ENCODE measurements around the gene PRAMEF2. TPM values are rescaled to one million over a fixed set of nuclear protein-coding genes. Genes with fewer than 3 reads are reported as not detected.
"Not testable (repeated sequence)": the region's sequence is repeated elsewhere in the genome, so short reads cannot be mapped to it uniquely, and the experiment has no call there.

PRAMEF2 gene
- total and polyA plus RNA-seq, 2 donors (not counting 1 experiment from before 2014, with no cell fraction given) = not detected

GRCh38 chr1:12851779-12852178 is 5.1 kb upstream of the PRAMEF2 start:
- H3K27me3 ChIP-seq (ENCODE audit: control insufficient read depth, insufficient read depth, low read length) = no peaks in the 10 kb centered on the region
- no peak overlapping the region for H3K4me2 ChIP-seq (ENCODE audit: extremely low read depth, insufficient read depth, low read length)
- H3K79me2 ChIP-seq (ENCODE audit: control insufficient read depth, insufficient read depth, low read length) = no peaks in the 10 kb centered on the region
- H3K9ac ChIP-seq (ENCODE audit: insufficient read depth, low read length) = no peak overlapping the region
- no peaks in the 10 kb centered on the region for H3K9me3 ChIP-seq (ENCODE audit: control insufficient read depth, insufficient read depth, low read depth, low read length)
- no peaks in the 10 kb centered on the region for H3K4me1 ChIP-seq (ENCODE audit: control insufficient read depth, extremely low read depth, insufficient read depth, low read length)
- H3K36me3 ChIP-seq (ENCODE audit: control insufficient read depth, insufficient read depth, low read length) = no peaks in the 10 kb centered on the region
- H3K4me3 ChIP-seq (replicated peaks in 1 of 4; ENCODE audit: control extremely low read depth in 1 of 4, insufficient read depth in 1 of 4, low read depth in 3 of 4, low read length in 4 of 4) = no peak overlapping the region
- no peak overlapping the region for H3K27ac ChIP-seq (ENCODE audit: insufficient read depth, low read length)
- DNase-seq (ENCODE audit: low read depth in 2 of 2) = no peak
- no peak for TF ChIP-seq EZH2 (IDR thresholded peaks at IDR 0.05; ENCODE audit: low read length, missing control alignments)
- TF ChIP-seq, protein P1, sequence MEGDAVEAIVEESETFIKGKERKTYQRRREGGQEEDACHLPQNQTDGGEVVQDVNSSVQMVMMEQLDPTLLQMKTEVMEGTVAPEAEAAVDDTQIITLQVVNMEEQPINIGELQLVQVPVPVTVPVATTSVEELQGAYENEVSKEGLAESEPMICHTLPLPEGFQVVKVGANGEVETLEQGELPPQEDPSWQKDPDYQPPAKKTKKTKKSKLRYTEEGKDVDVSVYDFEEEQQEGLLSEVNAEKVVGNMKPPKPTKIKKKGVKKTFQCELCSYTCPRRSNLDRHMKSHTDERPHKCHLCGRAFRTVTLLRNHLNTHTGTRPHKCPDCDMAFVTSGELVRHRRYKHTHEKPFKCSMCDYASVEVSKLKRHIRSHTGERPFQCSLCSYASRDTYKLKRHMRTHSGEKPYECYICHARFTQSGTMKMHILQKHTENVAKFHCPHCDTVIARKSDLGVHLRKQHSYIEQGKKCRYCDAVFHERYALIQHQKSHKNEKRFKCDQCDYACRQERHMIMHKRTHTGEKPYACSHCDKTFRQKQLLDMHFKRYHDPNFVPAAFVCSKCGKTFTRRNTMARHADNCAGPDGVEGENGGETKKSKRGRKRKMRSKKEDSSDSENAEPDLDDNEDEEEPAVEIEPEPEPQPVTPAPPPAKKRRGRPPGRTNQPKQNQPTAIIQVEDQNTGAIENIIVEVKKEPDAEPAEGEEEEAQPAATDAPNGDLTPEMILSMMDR (conservative IDR thresholded peaks at IDR 0.05 in 1 of 2, IDR thresholded peaks at IDR 0.05 in 1 of 2; ENCODE audit: low read depth in 1 of 2, low read length in 2 of 2) = no peak
- no peaks in the 10 kb centered on the region for H4K20me1 ChIP-seq (ENCODE audit: control insufficient read depth, extremely low read depth, insufficient read depth, low read length)
- H2AFZ ChIP-seq (ENCODE audit: low read length) = no peak overlapping the region

- not testable (repeated sequence) for H3K4me2 ChIP-seq (ENCODE audit: extremely low read depth, insufficient read depth, low read length); H3K27me3 ChIP-seq (ENCODE audit: control insufficient read depth, insufficient read depth, low read length); H3K4me3 ChIP-seq (replicated peaks in 1 of 4; ENCODE audit: control extremely low read depth in 1 of 4, insufficient read depth in 1 of 4, low read depth in 3 of 4, low read length in 4 of 4); H3K79me2 ChIP-seq (ENCODE audit: control insufficient read depth, insufficient read depth, low read length); H4K20me1 ChIP-seq (ENCODE audit: control insufficient read depth, extremely low read depth, insufficient read depth, low read length); H2AFZ ChIP-seq (ENCODE audit: low read length); H3K9ac ChIP-seq (ENCODE audit: insufficient read depth, low read length); H3K27ac ChIP-seq (ENCODE audit: insufficient read depth, low read length); DNase-seq (ENCODE audit: low read depth in 2 of 2); H3K36me3 ChIP-seq (ENCODE audit: control insufficient read depth, insufficient read depth, low read length); H3K4me1 ChIP-seq (ENCODE audit: control insufficient read depth, extremely low read depth, insufficient read depth, low read length); H3K9me3 ChIP-seq (ENCODE audit: control insufficient read depth, insufficient read depth, low read depth, low read length)
These were observed 6.4 kb downstream of the PRAMEF2 start for GRCh38 chr1:12863131-12863880.

DNA sequence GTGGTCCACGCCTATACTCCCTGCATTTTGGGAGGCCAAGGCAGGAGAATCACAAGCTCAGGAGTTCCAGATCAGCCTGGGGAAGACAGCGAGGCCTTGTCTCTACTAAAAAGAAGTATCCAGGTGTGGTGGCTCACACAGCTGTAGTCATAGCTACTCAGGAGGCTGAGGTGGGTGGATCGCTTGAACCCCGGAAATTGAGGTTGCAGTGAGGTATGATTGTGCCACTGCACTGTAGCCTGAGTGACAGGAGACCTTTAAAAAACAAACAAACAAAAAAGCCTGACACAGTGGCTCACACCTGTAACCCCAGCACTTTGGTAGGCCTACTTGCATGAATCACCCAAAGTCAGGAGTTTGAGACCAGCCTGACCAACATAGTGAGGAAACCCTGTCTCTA is 21.6 kb downstream of the PRAMEF2 start:
- H3K4me2 ChIP-seq (ENCODE audit: extremely low read depth, insufficient read depth, low read length); H3K36me3 ChIP-seq (ENCODE audit: control insufficient read depth, insufficient read depth, low read length); H3K9ac ChIP-seq (ENCODE audit: insufficient read depth, low read length); H3K4me1 ChIP-seq (ENCODE audit: control insufficient read depth, extremely low read depth, insufficient read depth, low read length); H3K4me3 ChIP-seq (replicated peaks in 1 of 4; ENCODE audit: control extremely low read depth in 1 of 4, insufficient read depth in 1 of 4, low read depth in 3 of 4, low read length in 4 of 4); H3K9me3 ChIP-seq (ENCODE audit: control insufficient read depth, insufficient read depth, low read depth, low read length); H3K27ac ChIP-seq (ENCODE audit: insufficient read depth, low read length); H3K79me2 ChIP-seq (ENCODE audit: control insufficient read depth, insufficient read depth, low read length); DNase-seq (ENCODE audit: low read depth in 2 of 2); H4K20me1 ChIP-seq (ENCODE audit: control insufficient read depth, extremely low read depth, insufficient read depth, low read length); H3K27me3 ChIP-seq (ENCODE audit: control insufficient read depth, insufficient read depth, low read length); H2AFZ ChIP-seq (ENCODE audit: low read length): not testable (repeated sequence)

DNA sequence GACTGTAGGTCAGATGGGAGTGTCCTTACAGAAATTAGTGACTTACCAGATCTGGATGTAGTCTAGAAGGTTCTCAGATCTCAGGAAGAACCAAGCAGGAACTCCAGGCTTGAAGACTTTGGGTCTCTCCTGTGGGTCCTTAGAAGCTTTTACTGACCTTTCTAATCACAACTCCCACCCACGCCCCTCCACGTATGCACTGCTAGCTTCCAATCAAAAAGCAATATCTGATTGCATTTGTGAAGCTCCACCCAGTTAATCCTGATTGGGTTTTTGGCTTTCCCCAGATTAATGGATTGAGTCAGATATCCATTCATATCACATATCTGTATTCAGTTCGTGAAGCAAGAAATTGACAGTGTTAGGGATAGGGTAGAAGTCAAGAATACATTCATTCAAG is 29.2 kb downstream of the PRAMEF2 start, which contains the start of gene PRAMEF4:
Gene PRAMEF4, minus strand, starts transcription at position 101 of the 400 bp plus-strand sequence. CDS start 2,807 bp downstream, outside the sequence.
- not testable (repeated sequence) for DNase-seq (ENCODE audit: low read depth in 2 of 2)

GRCh38 chr1:12898170-12898569 is 41.3 kb downstream of the PRAMEF2 start, which contains the start of gene PRAMEF10:
Gene PRAMEF10 (minus strand): TSS chr1:12898270. CDS start chr1:12895847, 2,423 bp downstream.
- H3K79me2 ChIP-seq (ENCODE audit: control insufficient read depth, insufficient read depth, low read length); DNase-seq (ENCODE audit: low read depth in 2 of 2); H3K27me3 ChIP-seq (ENCODE audit: control insufficient read depth, insufficient read depth, low read length); H3K4me2 ChIP-seq (ENCODE audit: extremely low read depth, insufficient read depth, low read length); H2AFZ ChIP-seq (ENCODE audit: low read length); H3K4me3 ChIP-seq (replicated peaks in 1 of 4; ENCODE audit: control extremely low read depth in 1 of 4, insufficient read depth in 1 of 4, low read depth in 3 of 4, low read length in 4 of 4); H3K36me3 ChIP-seq (ENCODE audit: control insufficient read depth, insufficient read depth, low read length); H3K27ac ChIP-seq (ENCODE audit: insufficient read depth, low read length); H4K20me1 ChIP-seq (ENCODE audit: control insufficient read depth, extremely low read depth, insufficient read depth, low read length); H3K9me3 ChIP-seq (ENCODE audit: control insufficient read depth, insufficient read depth, low read depth, low read length); H3K9ac ChIP-seq (ENCODE audit: insufficient read depth, low read length); H3K4me1 ChIP-seq (ENCODE audit: control insufficient read depth, extremely low read depth, insufficient read depth, low read length): not testable (repeated sequence)

More for the DNA sequence above, 29.2 kb downstream of the PRAMEF2 start, which contains the start of gene PRAMEF4:
- H3K9ac ChIP-seq (ENCODE audit: insufficient read depth, low read length); H2AFZ ChIP-seq (ENCODE audit: low read length); H3K4me3 ChIP-seq (replicated peaks in 1 of 4; ENCODE audit: control extremely low read depth in 1 of 4, insufficient read depth in 1 of 4, low read depth in 3 of 4, low read length in 4 of 4); H4K20me1 ChIP-seq (ENCODE audit: control insufficient read depth, extremely low read depth, insufficient read depth, low read length); H3K36me3 ChIP-seq (ENCODE audit: control insufficient read depth, insufficient read depth, low read length); H3K4me1 ChIP-seq (ENCODE audit: control insufficient read depth, extremely low read depth, insufficient read depth, low read length); H3K9me3 ChIP-seq (ENCODE audit: control insufficient read depth, insufficient read depth, low read depth, low read length); H3K27ac ChIP-seq (ENCODE audit: insufficient read depth, low read length); H3K79me2 ChIP-seq (ENCODE audit: control insufficient read depth, insufficient read depth, low read length); H3K4me2 ChIP-seq (ENCODE audit: extremely low read depth, insufficient read depth, low read length); H3K27me3 ChIP-seq (ENCODE audit: control insufficient read depth, insufficient read depth, low read length): not testable (repeated sequence)

- not testable (repeated sequence) for H3K27ac ChIP-seq (ENCODE audit: insufficient read depth, low read length); H2AFZ ChIP-seq (ENCODE audit: low read length); H3K27me3 ChIP-seq (ENCODE audit: control insufficient read depth, insufficient read depth, low read length); H3K4me2 ChIP-seq (ENCODE audit: extremely low read depth, insufficient read depth, low read length); H4K20me1 ChIP-seq (ENCODE audit: control insufficient read depth, extremely low read depth, insufficient read depth, low read length); DNase-seq (ENCODE audit: low read depth in 2 of 2); H3K9ac ChIP-seq (ENCODE audit: insufficient read depth, low read length); H3K9me3 ChIP-seq (ENCODE audit: control insufficient read depth, insufficient read depth, low read depth, low read length); H3K4me1 ChIP-seq (ENCODE audit: control insufficient read depth, extremely low read depth, insufficient read depth, low read length); H3K36me3 ChIP-seq (ENCODE audit: control insufficient read depth, insufficient read depth, low read length); H3K4me3 ChIP-seq (replicated peaks in 1 of 4; ENCODE audit: control extremely low read depth in 1 of 4, insufficient read depth in 1 of 4, low read depth in 3 of 4, low read length in 4 of 4); H3K79me2 ChIP-seq (ENCODE audit: control insufficient read depth, insufficient read depth, low read length)
These were observed 42.3 kb downstream of the PRAMEF2 start for GRCh38 chr1:12899186-12899585.

Measured in fibroblast of lung (primary cell).